K562 (cell line): Measurements from ENCODE around the gene LSM8. TPM values are rescaled to one million over a fixed set of nuclear protein-coding genes. Genes with fewer than 3 reads are reported as not detected.

Experiments used
- BRF1 ChIP-seq: IDR thresholded peaks from 3 replicates; pipeline ENCODE4 v1.6.1; 2011; ENCODE audit warnings: borderline replicate concordance, mild to moderate bottlenecking; ENCODE audit not compliant: insufficient read length; ENCODE audit errors: extremely low read depth
- CCAR2 ChIP-seq: fragments of 200-400 bp; formaldehyde crosslinking; IDR thresholded peaks from 2 replicates; pipeline ENCODE4 v1.6.1; 2017; ENCODE audit warnings: mild to moderate bottlenecking, low read depth, low read length
- DPF2 ChIP-seq: fragments of 450-650 bp; IDR thresholded peaks from 2 replicates; pipeline ENCODE4 v1.6.1; 2016
- ELF2 ChIP-seq: fragments of 250-450 bp; sonication (Bioruptor Pico); IDR thresholded peaks from 2 replicates; pipeline ENCODE4 v1.5.0; 2021; ENCODE audit warnings: mild to moderate bottlenecking
- GTF2E2 ChIP-seq: fragments of 200-800 bp; sonication (Bioruptor generic); IDR thresholded peaks from 2 replicates; pipeline ENCODE4 v1.6.1; 2016; ENCODE audit warnings: missing genetic modification characterization, missing compliant biosample characterization
- HDAC3 ChIP-seq: fragments of 450-650 bp; IDR thresholded peaks from 2 replicates; pipeline ENCODE4 v1.6.1; 2018; ENCODE audit warnings: borderline replicate concordance, mild to moderate bottlenecking, moderate library complexity; ENCODE audit not compliant: partially characterized antibody
- HLTF ChIP-seq: fragments of 450-650 bp; IDR thresholded peaks from 2 replicates; pipeline ENCODE4 v1.6.1; 2016
- HNRNPL ChIP-seq: fragments of 200-400 bp; formaldehyde crosslinking; IDR thresholded peaks from 2 replicates; pipeline ENCODE4 v1.6.1; 2017; ENCODE audit warnings: low read depth, mild to moderate bottlenecking, low read length
- HNRNPUL1 ChIP-seq: fragments of 200-400 bp; formaldehyde crosslinking; IDR thresholded peaks from 2 replicates; pipeline ENCODE4 v1.6.1; 2017; ENCODE audit warnings: low read length
- PTBP1 ChIP-seq: fragments of 200-400 bp; formaldehyde crosslinking; IDR thresholded peaks from 2 replicates; pipeline ENCODE4 v1.6.1; 2017; ENCODE audit warnings: low read depth, low read length
- RBM14 ChIP-seq: fragments of 200-400 bp; formaldehyde crosslinking; IDR thresholded peaks from 2 replicates; pipeline ENCODE4 v1.6.1; 2018; ENCODE audit warnings: low read depth, mild to moderate bottlenecking, low read length, moderate library complexity, borderline replicate concordance; ENCODE audit not compliant: insufficient read depth
- SMARCA4 ChIP-seq: fragments of 450-650 bp; IDR thresholded peaks from 2 replicates; pipeline ENCODE4 v1.6.1; 2016
- STAG1 ChIP-seq: sonication (generic); formaldehyde crosslinking; IDR thresholded peaks from 2 replicates; pipeline ENCODE4 v1.5.0; 2020; ENCODE audit warnings: missing genetic modification reagents, borderline replicate concordance
- TAL1 ChIP-seq: fragments of 450-650 bp; IDR thresholded peaks from 2 replicates; pipeline ENCODE4 v1.6.1; 2016; ENCODE audit warnings: mild to moderate bottlenecking
- ZBED1 ChIP-seq: IDR thresholded peaks from 2 replicates; pipeline ENCODE4 v1.6.1; 2014
- ZBTB7A ChIP-seq: IDR thresholded peaks from 2 replicates; pipeline ENCODE4 v1.6.1; 2011; ENCODE audit warnings: low read depth, mild to moderate bottlenecking, low read length, moderate library complexity, borderline replicate concordance; ENCODE audit not compliant: control insufficient read depth
- ZFX ChIP-seq: sonication (generic); formaldehyde crosslinking; IDR thresholded peaks from 2 replicates; pipeline ENCODE4 v1.8.0; 2022; ENCODE audit warnings: mild to moderate bottlenecking, missing genetic modification reagents, moderate library complexity
- ZNF133 ChIP-seq: fragments of 250-450 bp; sonication (Bioruptor Pico); IDR thresholded peaks from 2 replicates; pipeline ENCODE4 v1.4.0; 2020; ENCODE audit warnings: mild to moderate bottlenecking
- ZNF668 ChIP-seq: fragments of 250-450 bp; sonication (Bioruptor Pico); IDR thresholded peaks from 2 replicates; pipeline ENCODE4 v1.8.0; 2022; ENCODE audit warnings: mild to moderate bottlenecking, inconsistent platforms
- polyA plus RNA-seq, 8 experiments: library from polyadenylated mRNA; depleted of rRNA in 4 of 8; stranded (reverse) in 5 of 8; unstranded in 3 of 8; fragments of >200 nt; fragmentation: Nextera tagmentation in 2 of 8; fragmentation: Illumina TruSeq in 1 of 8; extraction: Ambion mirVana in 2 of 8; extraction: Trizol in 1 of 8; gene quantifications; 2 replicates each; pipeline versions ENCODE4 v1.2.1 to v1.2.3, GENCODE V29; 2011 to 2014; ENCODE audit warnings: inconsistent platforms in 1 of 8, missing spikeins in 1 of 8
- total RNA-seq, 7 experiments: library from RNA; depleted of rRNA in 6 of 7; stranded (reverse); fragments of >200 nt in 6 of 7; fragmentation: Illumina TruSeq in 2 of 7; extraction: Trizol in 2 of 7; gene quantifications; 2 replicates each; pipeline versions ENCODE4 v1.2.1 to v1.2.3, GENCODE V29; 2011 to 2021; ENCODE audit warnings: low replicate concordance in 1 of 7
- TF ChIP-seq, protein P1 (sequence below): fragments of 250-450 bp; sonication (Bioruptor Pico); IDR thresholded peaks from 2 replicates; pipeline ENCODE4 v1.4.0; 2020; ENCODE audit warnings: mild to moderate bottlenecking, moderate library complexity
- TF ChIP-seq, protein P2 (sequence below), 2 experiments: fragments of 450-650 bp in 1 of 2; IDR thresholded peaks; 2 replicates each; pipeline ENCODE4 v1.6.1; 2011 to 2017; ENCODE audit warnings: low read depth in 2 of 2, antibody characterized with exemption in 1 of 2, borderline replicate concordance in 1 of 2, low read length in 1 of 2, mild to moderate bottlenecking in 1 of 2, mixed read lengths in 1 of 2; ENCODE audit not compliant: control insufficient read depth in 1 of 2
- TF ChIP-seq, protein P3 (sequence below), 3 experiments: fragments of 200-800 bp in 1 of 3; sonication (Bioruptor generic) in 1 of 3; sonication (generic) in 1 of 3; formaldehyde crosslinking in 1 of 3; IDR thresholded peaks; 2 replicates each; pipeline versions ENCODE4 v1.6.1 to v1.8.0; 2016 to 2022; ENCODE audit warnings: mild to moderate bottlenecking in 2 of 3, missing compliant biosample characterization in 2 of 3, missing genetic modification characterization in 2 of 3, missing genetic modification reagents in 1 of 3

LSM8 gene
- total and polyA plus RNA-seq, 9 of the 15 experiments (the other 6 are each of a cell fraction or from before 2014, with no cell fraction given) = 81.5 to 340 (median 180) TPM

DNA sequence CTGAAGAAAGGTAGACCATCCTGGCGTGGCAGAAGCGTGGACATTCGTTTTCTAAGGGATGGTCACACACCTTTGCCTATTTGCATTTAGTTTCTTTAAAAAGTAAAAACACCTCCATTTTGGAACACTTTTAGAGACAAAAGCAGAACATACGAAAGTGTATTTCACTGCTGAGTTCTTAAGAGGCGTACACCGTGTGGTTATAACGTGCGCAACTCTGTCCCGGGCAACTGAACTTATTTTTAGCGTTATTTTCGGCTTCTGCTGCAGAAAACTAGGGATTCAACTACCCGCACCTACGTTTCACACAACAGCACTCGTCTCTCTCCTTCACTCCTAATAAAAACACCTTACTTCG lies 557 bp upstream of the LSM8 start (continued):
- TF ChIP-seq ELF2 (CRISPR knock-in tag) (no peak), HLTF (peak; percentile 92; the same call in 1 of the 2 replicates), ZNF133 (no peak), PTBP1 (no peak), ZBTB7A (no peak), DPF2 (no peak; the same call in 1 of the 2 replicates), GTF2E2 (tag) (no peak), TAL1 (0 out of 2 replicates have a peak, but pooled peaks have one; percentile 3), SMARCA4 (no peak; the same call in 1 of the 2 replicates), BRF1 (no peak), ZNF668 (CRISPR knock-in tag) (no peak), ZBED1 (no peak), CCAR2 (no peak), HNRNPL (0 out of 2 replicates have a peak, but pooled peaks have one; percentile 4), ZFX (no peak), STAG1 (CRISPR knock-in tag) (no peak), RBM14 (no peak), HNRNPUL1 (no peak), HDAC3 (peak; percentile 30)
- TF ChIP-seq, protein P1, sequence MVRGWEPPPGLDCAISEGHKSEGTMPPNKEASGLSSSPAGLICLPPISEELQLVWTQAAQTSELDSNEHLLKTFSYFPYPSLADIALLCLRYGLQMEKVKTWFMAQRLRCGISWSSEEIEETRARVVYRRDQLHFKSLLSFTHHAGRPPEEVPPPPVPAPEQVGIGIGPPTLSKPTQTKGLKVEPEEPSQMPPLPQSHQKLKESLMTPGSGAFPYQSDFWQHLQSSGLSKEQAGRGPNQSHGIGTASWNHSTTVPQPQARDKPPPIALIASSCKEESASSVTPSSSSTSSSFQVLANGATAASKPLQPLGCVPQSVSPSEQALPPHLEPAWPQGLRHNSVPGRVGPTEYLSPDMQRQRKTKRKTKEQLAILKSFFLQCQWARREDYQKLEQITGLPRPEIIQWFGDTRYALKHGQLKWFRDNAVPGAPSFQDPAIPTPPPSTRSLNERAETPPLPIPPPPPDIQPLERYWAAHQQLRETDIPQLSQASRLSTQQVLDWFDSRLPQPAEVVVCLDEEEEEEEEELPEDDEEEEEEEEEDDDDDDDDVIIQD (CRISPR knock-in tag) = no peak
- TF ChIP-seq, protein P2, sequence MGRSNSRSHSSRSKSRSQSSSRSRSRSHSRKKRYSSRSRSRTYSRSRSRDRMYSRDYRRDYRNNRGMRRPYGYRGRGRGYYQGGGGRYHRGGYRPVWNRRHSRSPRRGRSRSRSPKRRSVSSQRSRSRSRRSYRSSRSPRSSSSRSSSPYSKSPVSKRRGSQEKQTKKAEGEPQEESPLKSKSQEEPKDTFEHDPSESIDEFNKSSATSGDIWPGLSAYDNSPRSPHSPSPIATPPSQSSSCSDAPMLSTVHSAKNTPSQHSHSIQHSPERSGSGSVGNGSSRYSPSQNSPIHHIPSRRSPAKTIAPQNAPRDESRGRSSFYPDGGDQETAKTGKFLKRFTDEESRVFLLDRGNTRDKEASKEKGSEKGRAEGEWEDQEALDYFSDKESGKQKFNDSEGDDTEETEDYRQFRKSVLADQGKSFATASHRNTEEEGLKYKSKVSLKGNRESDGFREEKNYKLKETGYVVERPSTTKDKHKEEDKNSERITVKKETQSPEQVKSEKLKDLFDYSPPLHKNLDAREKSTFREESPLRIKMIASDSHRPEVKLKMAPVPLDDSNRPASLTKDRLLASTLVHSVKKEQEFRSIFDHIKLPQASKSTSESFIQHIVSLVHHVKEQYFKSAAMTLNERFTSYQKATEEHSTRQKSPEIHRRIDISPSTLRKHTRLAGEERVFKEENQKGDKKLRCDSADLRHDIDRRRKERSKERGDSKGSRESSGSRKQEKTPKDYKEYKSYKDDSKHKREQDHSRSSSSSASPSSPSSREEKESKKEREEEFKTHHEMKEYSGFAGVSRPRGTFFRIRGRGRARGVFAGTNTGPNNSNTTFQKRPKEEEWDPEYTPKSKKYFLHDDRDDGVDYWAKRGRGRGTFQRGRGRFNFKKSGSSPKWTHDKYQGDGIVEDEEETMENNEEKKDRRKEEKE (IDR thresholded peaks at IDR 0.05; ENCODE audit: borderline replicate concordance in 1 of 2, control insufficient read depth in 1 of 2, low read depth in 2 of 2, low read length in 1 of 2) = 0 out of 4 replicates have a peak, but pooled peaks of 1 of the 2 experiments have one; percentile 13
- TF ChIP-seq, protein P3, sequence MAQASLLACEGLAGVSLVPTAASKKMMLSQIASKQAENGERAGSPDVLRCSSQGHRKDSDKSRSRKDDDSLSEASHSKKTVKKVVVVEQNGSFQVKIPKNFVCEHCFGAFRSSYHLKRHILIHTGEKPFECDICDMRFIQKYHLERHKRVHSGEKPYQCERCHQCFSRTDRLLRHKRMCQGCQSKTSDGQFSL (CRISPR knock-in tag; IDR thresholded peaks at IDR 0.05) = no peak
- TF ChIP-seq, protein P3 (tag; IDR thresholded peaks at IDR 0.05) = no peak
